Ishikawa (cell line): ENCODE data around the gene ANKRD33B.

ENCODE experiments used
- CEBPB ChIP-seq: IDR thresholded peaks from 2 replicates; pipeline ENCODE4 v1.6.1; 2012
- CREB1 ChIP-seq: IDR thresholded peaks from 2 replicates; pipeline ENCODE4 v1.6.1; 2012; ENCODE audit warnings: low read depth
- EGR1 ChIP-seq: IDR thresholded peaks from 2 replicates; pipeline ENCODE4 v1.6.1; 2012
- EP300 ChIP-seq: IDR thresholded peaks from 2 replicates; pipeline ENCODE4 v1.6.1; 2012; ENCODE audit warnings: borderline replicate concordance
- FOXM1 ChIP-seq: IDR thresholded peaks from 2 replicates; pipeline ENCODE4 v1.6.1; 2012; ENCODE audit warnings: low read depth, borderline replicate concordance
- MAX ChIP-seq: IDR thresholded peaks from 2 replicates; pipeline ENCODE4 v1.6.1; 2012
- NFIC ChIP-seq: IDR thresholded peaks from 2 replicates; pipeline ENCODE4 v1.6.1; 2012
- RAD21 ChIP-seq: IDR thresholded peaks from 2 replicates; pipeline ENCODE4 v1.6.1; 2012; ENCODE audit warnings: low read depth
- REST ChIP-seq: IDR thresholded peaks from 2 replicates; pipeline ENCODE4 v1.6.1; 2012; ENCODE audit warnings: low read depth, mild to moderate bottlenecking
- TAF1 ChIP-seq: IDR thresholded peaks from 2 replicates; pipeline ENCODE4 v1.6.1; 2012; ENCODE audit warnings: low read depth, mild to moderate bottlenecking
- TCF12 ChIP-seq: IDR thresholded peaks from 2 replicates; pipeline ENCODE4 v1.6.1; 2012; ENCODE audit warnings: low read depth
- TEAD4 ChIP-seq: IDR thresholded peaks from 2 replicates; pipeline ENCODE4 v1.6.1; 2012
- USF1 ChIP-seq: IDR thresholded peaks from 2 replicates; pipeline ENCODE4 v1.6.1; 2012
- YY1 ChIP-seq: IDR thresholded peaks from 2 replicates; pipeline ENCODE4 v1.6.1; 2012; ENCODE audit warnings: low read depth
- ZBTB7A ChIP-seq: IDR thresholded peaks from 2 replicates; pipeline ENCODE4 v1.6.1; 2012; ENCODE audit warnings: low read depth

The ANKRD33B gene

GRCh38 chr5:10530601-10531320 lies 33.1 kb upstream of the ANKRD33B start:
- TF ChIP-seq CREB1 = no peak
- no peak for TF ChIP-seq USF1
- no peak for TF ChIP-seq FOXM1
- no peak for TF ChIP-seq TCF12
- TF ChIP-seq CEBPB = no peak
- no peak for TF ChIP-seq RAD21
- no peak for TF ChIP-seq REST
- TF ChIP-seq EP300 = no peak
- no peak for TF ChIP-seq TEAD4
- no peak for TF ChIP-seq TAF1
- no peak for TF ChIP-seq ZBTB7A
- TF ChIP-seq NFIC = no peak
- no peak for TF ChIP-seq EGR1
- TF ChIP-seq MAX = no peak

- TF ChIP-seq MAX (no peak), YY1 (no peak), EP300 (no peak), RAD21 (no peak), REST (no peak), CREB1 (no peak), TEAD4 (no peak), TAF1 (no peak)
Observed at GRCh38 chr5:10532421-10532820, 31.4 kb upstream of the ANKRD33B start.

GRCh38 chr5:10533226-10533625 lies 30.6 kb upstream of the ANKRD33B start:
- TF ChIP-seq EP300 (no peak), FOXM1 (no peak), EGR1 (no peak), ZBTB7A (no peak), TEAD4 (no peak), USF1 (no peak), TCF12 (no peak), TAF1 (no peak), CREB1 (no peak), RAD21 (no peak), NFIC (no peak), MAX (no peak), CEBPB (no peak)

- TF ChIP-seq USF1 (no peak), TAF1 (no peak), EP300 (no peak), CEBPB (no peak), CREB1 (no peak), FOXM1 (no peak), ZBTB7A (no peak), TCF12 (no peak), YY1 (no peak), NFIC (no peak), EGR1 (no peak), MAX (no peak), REST (no peak), RAD21 (no peak), TEAD4 (no peak)
Observed at GRCh38 chr5:10534561-10535530, 29.0 kb upstream of the ANKRD33B start.
